Calu3 (cell line): ENCODE results near the gene TSKU. TPM values are rescaled to one million over a fixed set of nuclear protein-coding genes. Genes with fewer than 3 reads are reported as not detected.
"Not testable (repeated sequence)": the region's sequence is repeated elsewhere in the genome, so short reads cannot be mapped to it uniquely, and the experiment has no call there.

Source experiments
- BruUV-seq: library from RNA; stranded (reverse); fragments of 400-500 nt; replicated peaks from 2 replicates; lab custom pipeline; 2021; lab: Mats Ljungman, UMichigan
- CTCF ChIA-PET: fragments of 300-600 bp; sonication (Branson Sonifier 250); formaldehyde crosslinking; loops from one replicate; lab custom pipeline; 2022; ENCODE audit warnings: antibody characterized with exemption; lab: Charles Lee
- DNase-seq: peaks from one replicate; pipeline ENCODE4 v3.0.0; 2022
- H3K27ac Mint-ChIP-seq: one replicate; pipeline ENCODE4 v1.8.0; 2022; ENCODE audit warnings: mixed read lengths; ENCODE audit not compliant: unreplicated experiment
- H3K27me3 Mint-ChIP-seq: one replicate; pipeline ENCODE4 v1.8.0; 2022; ENCODE audit warnings: mixed read lengths; ENCODE audit not compliant: unreplicated experiment
- H3K36me3 Mint-ChIP-seq: one replicate; pipeline ENCODE4 v1.8.0; 2022; ENCODE audit warnings: mild to moderate bottlenecking, moderate library complexity, mixed read lengths; ENCODE audit not compliant: insufficient read depth, unreplicated experiment
- H3K4me1 Mint-ChIP-seq: one replicate; pipeline ENCODE4 v1.8.0; 2022; ENCODE audit warnings: mild to moderate bottlenecking, low read depth, mixed read lengths; ENCODE audit not compliant: unreplicated experiment
- H3K4me3 Mint-ChIP-seq: one replicate; pipeline ENCODE4 v1.8.0; 2022; ENCODE audit warnings: mild to moderate bottlenecking, low read depth, moderate library complexity, mixed read lengths; ENCODE audit not compliant: unreplicated experiment
- H3K9me3 Mint-ChIP-seq: one replicate; pipeline ENCODE4 v1.8.0; 2022; ENCODE audit warnings: low read depth, mixed read lengths; ENCODE audit not compliant: unreplicated experiment
- intact Hi-C: fragments of 100-400 bp; cut with micrococcal nuclease; formaldehyde crosslinking; loops from one replicate; pipeline ENCODE4 v1.10.0; 2022; ENCODE audit not compliant: unreplicated experiment
- total RNA-seq: library from RNA; stranded (reverse); gene quantifications from 2 replicates; pipeline ENCODE4 v1.2.3, GENCODE V29; 2022
- TF ChIP-seq, protein P1 (sequence below): fragments of 200-600 bp; IDR thresholded peaks from one replicate; pipeline ENCODE4 v1.8.0; 2022; ENCODE audit warnings: antibody characterized with exemption; ENCODE audit not compliant: unreplicated experiment

The TSKU gene
- total RNA-seq, 1 experiment from 2014 or later: 49.0 TPM

DNA sequence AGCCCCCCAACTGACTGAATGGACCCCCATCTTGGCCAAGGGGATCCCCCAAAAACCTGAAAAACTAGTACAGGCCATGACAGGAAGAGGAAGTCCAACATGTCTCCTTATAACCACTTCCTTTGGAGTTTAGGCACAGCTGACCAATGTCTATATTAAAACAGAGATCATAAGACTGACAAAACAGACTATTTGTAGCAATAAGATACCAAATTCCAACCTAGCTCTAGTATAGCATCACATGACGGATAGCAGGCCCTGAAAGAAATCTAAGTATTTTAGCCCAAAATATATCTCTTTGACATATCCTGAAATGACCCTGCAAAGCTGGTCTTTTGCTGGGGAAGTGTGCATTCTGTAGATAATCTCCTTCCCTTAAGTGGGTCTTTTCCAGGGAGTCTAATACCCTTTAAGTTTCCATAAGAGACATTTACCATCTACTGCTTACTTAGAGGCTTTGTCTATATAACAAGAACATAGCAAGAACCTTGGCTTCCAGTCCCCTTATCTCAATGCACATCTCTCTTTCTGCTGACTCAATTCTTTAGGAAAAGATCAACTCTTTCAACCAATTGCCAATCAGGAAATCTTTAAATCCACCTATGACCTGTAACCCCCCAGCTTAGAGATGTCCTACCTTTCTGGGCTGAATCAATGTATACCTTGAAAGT lies 42.7 kb downstream of the TSKU start:
- CTCF ChIA-PET: interaction anchor here (0.9 kb wide), 1 partner anchor 94 kb away, joined by 3 read pairs; no protein-coding TSS in a partner anchor
- DNase-seq: no peak
- intact Hi-C loops: no loop called here
- Mint-ChIP-seq H3K27me3 (no peaks in the 10 kb centered on the region), H3K27ac (no peak overlapping the region), H3K4me1 (peaks cover 15% of the 10 kb centered on the region), H3K9me3 (no peaks in the 10 kb centered on the region), H3K36me3 (no peaks in the 10 kb centered on the region), H3K4me3 (no peak overlapping the region)
- no TSS peak for BruUV-seq
- TF ChIP-seq, protein P1, sequence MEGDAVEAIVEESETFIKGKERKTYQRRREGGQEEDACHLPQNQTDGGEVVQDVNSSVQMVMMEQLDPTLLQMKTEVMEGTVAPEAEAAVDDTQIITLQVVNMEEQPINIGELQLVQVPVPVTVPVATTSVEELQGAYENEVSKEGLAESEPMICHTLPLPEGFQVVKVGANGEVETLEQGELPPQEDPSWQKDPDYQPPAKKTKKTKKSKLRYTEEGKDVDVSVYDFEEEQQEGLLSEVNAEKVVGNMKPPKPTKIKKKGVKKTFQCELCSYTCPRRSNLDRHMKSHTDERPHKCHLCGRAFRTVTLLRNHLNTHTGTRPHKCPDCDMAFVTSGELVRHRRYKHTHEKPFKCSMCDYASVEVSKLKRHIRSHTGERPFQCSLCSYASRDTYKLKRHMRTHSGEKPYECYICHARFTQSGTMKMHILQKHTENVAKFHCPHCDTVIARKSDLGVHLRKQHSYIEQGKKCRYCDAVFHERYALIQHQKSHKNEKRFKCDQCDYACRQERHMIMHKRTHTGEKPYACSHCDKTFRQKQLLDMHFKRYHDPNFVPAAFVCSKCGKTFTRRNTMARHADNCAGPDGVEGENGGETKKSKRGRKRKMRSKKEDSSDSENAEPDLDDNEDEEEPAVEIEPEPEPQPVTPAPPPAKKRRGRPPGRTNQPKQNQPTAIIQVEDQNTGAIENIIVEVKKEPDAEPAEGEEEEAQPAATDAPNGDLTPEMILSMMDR: no peak

DNA sequence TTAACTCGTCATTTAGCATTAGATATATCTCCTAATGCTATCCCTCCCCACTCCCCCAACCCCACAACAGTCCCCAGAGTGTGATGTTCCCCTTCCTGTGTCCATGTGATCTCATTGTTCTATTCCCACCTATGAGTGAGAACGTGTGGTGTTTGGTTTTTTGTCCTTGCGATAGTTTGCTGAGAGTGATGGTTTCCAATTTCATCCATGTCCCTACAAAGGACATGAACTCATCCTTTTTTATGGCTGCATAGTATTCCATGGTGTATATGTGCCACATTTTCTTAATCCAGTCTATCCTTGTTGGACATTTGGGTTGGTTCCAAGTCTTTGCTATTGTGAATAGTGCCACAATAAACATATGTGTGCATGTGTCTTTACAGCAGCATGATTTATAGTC lies 43.4 kb downstream of the TSKU start:
- intact Hi-C loops, DNase-seq, H3K4me3 Mint-ChIP-seq, H3K27ac Mint-ChIP-seq, BruUV-seq, H3K9me3 Mint-ChIP-seq, CTCF ChIA-PET, H3K27me3 Mint-ChIP-seq, H3K36me3 Mint-ChIP-seq: not testable (repeated sequence)
- H3K4me1 Mint-ChIP-seq: peaks cover 15% of the 10 kb centered on the region

DNA sequence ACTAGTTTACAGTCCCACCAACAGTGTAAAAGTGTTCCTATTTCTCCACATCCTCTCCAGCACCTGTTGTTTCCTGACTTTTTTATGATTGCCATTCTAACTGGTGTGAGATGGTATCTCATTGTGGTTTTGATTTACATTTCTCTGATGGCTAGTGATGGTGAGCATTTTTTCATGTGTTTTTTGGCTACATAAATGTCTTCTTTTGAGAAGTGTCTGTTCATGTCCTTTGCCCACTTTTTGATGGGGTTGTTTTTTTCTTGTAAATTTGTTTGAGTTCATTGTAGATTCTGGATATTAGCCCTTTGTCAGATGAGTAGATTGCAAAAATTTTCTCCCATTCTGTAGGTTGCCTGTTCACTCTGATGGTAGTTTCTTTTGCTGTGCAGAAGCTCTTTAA lies 43.8 kb downstream of the TSKU start:
- DNase-seq, H3K36me3 Mint-ChIP-seq, H3K27ac Mint-ChIP-seq, H3K4me3 Mint-ChIP-seq, intact Hi-C loops, H3K9me3 Mint-ChIP-seq, H3K27me3 Mint-ChIP-seq, CTCF ChIA-PET, BruUV-seq: not testable (repeated sequence)
- peaks cover 15% of the 10 kb centered on the region for H3K4me1 Mint-ChIP-seq

DNA sequence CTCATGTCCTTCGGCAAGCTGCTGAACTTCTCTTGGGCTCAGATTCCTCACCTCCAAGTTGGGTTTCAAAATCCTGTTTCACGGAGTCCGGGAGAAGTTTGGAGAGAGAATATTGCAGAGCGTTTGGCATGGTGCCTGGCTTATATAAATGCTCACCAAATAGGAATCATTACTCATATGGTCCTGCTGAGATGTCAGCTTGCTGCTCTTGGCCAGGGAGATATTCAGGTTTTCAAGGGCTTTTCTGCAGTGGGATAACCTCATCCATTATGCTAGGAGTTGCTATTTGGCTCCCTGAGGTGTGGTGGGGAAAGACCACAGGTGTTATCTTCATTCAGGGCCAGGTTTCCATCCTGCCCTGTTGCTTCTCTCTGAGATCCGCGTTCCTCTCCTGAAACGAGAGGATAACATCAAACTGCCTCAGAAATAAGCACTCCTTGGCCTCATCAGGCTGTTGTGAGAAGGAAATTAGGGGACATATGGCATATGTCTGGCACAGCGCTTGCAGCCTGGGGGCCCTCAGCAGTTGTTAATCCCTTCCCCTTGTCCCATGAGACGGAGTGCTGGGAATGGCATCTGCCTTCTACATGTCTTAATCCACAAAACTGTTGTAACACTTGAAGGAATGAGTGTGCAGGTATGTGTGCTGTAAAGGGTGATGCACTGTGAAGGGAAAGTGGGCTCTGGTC lies 47.6 kb downstream of the TSKU start:
- no TSS peak for BruUV-seq
- Mint-ChIP-seq H3K4me1 (no peaks in the 10 kb centered on the region), H3K4me3 (no peak overlapping the region), H3K9me3 (no peaks in the 10 kb centered on the region), H3K27me3 (no peaks in the 10 kb centered on the region), H3K36me3 (no peaks in the 10 kb centered on the region), H3K27ac (no peak overlapping the region)
- CTCF ChIA-PET: no interaction called here
- no peak for DNase-seq
- intact Hi-C loops: no loop called here
- TF ChIP-seq, protein P1: no peak

DNA sequence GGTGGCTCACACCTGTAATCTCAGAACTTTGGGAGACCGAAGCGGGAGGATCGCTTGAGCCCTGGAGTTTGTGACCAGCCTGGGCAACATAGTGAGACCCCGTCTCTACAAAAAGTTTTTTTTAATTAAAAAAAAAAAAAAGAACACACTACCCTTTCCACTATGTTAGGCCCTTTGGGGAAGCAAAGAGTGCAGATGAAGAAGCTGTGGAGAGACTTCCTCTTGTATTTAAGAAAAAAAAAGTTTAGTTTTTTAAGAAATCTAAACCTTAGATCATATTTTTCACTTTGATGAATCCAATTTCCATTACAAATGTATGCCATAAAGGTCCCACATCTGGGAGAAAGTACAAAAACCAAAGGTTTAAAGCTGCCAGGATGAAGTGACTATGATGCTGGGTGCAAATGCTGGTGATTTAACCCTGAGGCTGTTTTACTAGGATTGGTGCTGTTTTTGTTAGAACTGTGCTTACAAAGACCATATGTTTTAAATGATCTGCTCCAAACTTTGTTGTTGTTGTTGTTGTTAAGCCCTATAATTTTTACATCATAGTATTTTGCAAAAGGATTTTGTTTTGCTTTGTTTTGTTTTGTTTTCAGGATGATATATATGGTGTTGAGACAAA lies 48.6 kb downstream of the TSKU start:
- Mint-ChIP-seq H3K27ac (no peak overlapping the region), H3K4me1 (no peaks in the 10 kb centered on the region), H3K36me3 (no peaks in the 10 kb centered on the region), H3K9me3 (no peaks in the 10 kb centered on the region), H3K4me3 (no peak overlapping the region), H3K27me3 (no peaks in the 10 kb centered on the region)
- TF ChIP-seq, protein P1: no peak
- BruUV-seq: no TSS peak
- CTCF ChIA-PET: no interaction called here
- intact Hi-C loops: no loop called here
- DNase-seq: no peak
